ENCODE data around the gene TWIST2.

- TF ChIP-seq CTCF (IDR thresholded peaks at IDR 0.05) (no peak), POLR2A (IDR thresholded peaks at IDR 0.05) (no peak)
These were observed 43.7 kb downstream of the TWIST2 start for GRCh38 chr2:238891457-238892203.

Data from thyroid gland (tissue), 4 donors.